ACC112 (cell line): ENCODE data around the gene PNMA8C.
A peak's percentile ranks its signal among the peaks of the same experiment; 100 is the strongest.

Source experiments
- H2AFZ ChIP-seq: fragments of 200-600 bp; sonication (generic); one replicate; pipeline ENCODE4 v1.6.0; 2017; ENCODE audit warnings: antibody characterized with exemption, low read length; ENCODE audit not compliant: unreplicated experiment
- H3K27ac ChIP-seq: fragments of 200-600 bp; sonication (generic); 2 replicates; pipeline ENCODE4 v1.5.1; 2014; ENCODE audit warnings: low read depth, mild to moderate bottlenecking, antibody characterized with exemption, low read length, moderate library complexity
- H3K27me3 ChIP-seq: fragments of 200-600 bp; sonication (generic); 2 replicates; pipeline ENCODE4 v1.6.1; 2014; ENCODE audit warnings: mild to moderate bottlenecking, antibody characterized with exemption, low read length, moderate library complexity, mixed read lengths; ENCODE audit not compliant: insufficient read depth
- H3K36me3 ChIP-seq: fragments of 200-600 bp; sonication (generic); 2 replicates; pipeline ENCODE4 v1.6.1; 2016; ENCODE audit warnings: mild to moderate bottlenecking, antibody characterized with exemption, low read length, moderate library complexity, mixed read lengths; ENCODE audit not compliant: insufficient read depth
- H3K4me1 ChIP-seq: fragments of 200-600 bp; sonication (generic); one replicate; pipeline ENCODE4 v1.6.1; 2016; ENCODE audit warnings: low read length, mixed read lengths; ENCODE audit not compliant: insufficient read depth, unreplicated experiment, control insufficient read depth
- H3K4me3 ChIP-seq: fragments of 200-600 bp; sonication (generic); 2 replicates; pipeline ENCODE4 v1.5.1; 2014; ENCODE audit warnings: mild to moderate bottlenecking, low read depth, low read length
- H3K79me2 ChIP-seq: fragments of 200-600 bp; sonication (generic); one replicate; pipeline ENCODE4 v1.6.0; 2016; ENCODE audit warnings: low read length; ENCODE audit not compliant: control insufficient read depth, unreplicated experiment, insufficient read depth

PNMA8C gene

DNA sequence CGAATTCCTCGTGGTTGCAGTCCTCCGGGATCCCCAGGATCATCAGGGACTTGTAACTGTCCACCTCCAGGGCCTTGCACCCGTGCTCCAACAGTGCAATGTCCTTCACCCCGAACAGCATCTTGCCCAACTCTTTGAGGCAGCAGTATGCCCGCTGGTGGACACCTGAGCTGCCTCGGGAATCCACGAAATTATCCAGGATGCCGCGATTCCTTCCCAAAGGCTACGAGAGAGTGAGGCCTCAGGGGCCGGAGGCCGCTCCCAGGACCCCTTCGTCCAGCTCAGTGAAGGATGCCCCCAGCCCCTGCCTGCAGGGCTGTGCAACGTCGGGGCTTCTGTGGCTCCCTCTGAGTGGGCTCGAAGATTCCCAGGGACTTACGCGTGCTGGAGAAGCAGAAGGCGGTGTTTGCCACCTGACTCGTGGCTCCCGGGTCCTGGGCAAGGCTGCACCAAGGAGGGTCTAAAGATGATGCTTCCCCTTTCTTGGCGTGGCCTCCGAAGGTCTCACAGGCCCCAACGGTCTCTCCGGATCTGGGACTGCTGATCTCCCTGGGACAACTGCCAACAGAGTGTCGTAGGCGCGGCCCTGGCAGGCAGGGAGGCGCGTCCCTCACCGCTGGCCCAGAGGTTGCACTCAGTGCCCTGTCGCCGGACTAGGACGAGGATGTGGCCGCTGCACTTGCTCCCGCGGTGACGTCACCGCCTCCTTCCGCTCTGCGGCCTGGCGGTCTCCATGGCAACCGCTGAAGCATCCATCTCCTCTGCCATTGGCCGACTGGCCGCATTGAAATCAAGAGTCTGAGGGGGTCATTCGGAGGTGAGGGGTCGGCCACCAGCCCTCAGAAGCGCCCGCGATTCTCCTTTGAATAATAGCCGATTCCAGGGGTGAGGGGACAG lies at the start of gene PNMA8C:
Gene PNMA8C, minus strand, starts transcription at position 698 of the 897 bp plus-strand sequence. Its CDS starts 577 bp downstream, at position 121.
- Histone ChIP-seq H3K36me3 (no peaks in the 10 kb centered on the region), H3K4me1 (no peaks in the 10 kb centered on the region), H3K79me2 (no peaks in the 10 kb centered on the region), H2AFZ (no peak within 1 kb of the TSS), H3K27ac (no peak within 1 kb of the TSS), H3K27me3 (0 out of 2 replicates have a peak, but pooled peaks cover 4% of the 10 kb centered on the region), H3K4me3 (peak within 1 kb of the TSS; percentile 39; the same call in 1 of the 2 replicates)

DNA sequence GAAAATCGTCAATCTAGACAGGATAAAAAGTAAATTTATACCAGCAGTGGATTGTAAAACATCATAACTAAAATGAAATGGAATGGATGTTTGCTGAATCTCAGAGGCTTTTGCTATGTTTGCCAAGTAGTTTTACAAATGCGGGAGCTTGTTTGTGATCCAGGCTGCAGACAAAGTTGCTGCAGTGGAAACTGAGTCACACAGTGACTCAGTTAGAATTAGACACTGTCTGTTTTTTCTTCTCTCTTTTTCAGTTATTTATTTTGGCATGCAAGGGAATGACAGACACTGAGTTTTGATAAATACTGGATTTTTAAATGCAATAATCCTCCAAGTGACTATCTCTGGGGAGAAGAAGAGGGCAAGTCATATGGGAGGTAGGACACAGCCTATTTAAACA lies 47.2 kb upstream of the PNMA8C start:
- H3K27me3 ChIP-seq: no peaks in the 10 kb centered on the region

DNA sequence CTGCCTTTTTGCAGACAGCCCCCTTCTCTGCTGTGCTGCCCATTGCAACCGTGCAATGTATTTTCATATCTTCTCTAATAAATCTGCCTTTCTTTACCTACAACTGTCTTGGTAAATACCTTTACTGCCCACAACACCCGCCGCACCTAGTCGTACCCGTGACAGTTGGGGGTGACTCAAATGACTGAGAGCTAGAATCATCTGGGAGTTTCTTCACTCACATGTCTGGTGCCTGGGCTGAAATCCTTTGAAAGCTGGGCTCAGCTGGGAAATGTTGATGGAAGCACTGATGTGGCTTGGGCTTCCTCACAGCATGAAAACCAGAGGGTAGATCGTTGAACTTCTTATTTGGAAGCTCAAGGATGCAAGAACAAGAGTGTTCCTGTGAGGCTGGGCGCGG lies 45.5 kb upstream of the PNMA8C start:
- Histone ChIP-seq H3K4me3 (no peak overlapping the region), H3K4me1 (peaks cover 6% of the 10 kb centered on the region), H3K27ac (no peak overlapping the region), H3K79me2 (no peaks in the 10 kb centered on the region), H2AFZ (no peak overlapping the region), H3K36me3 (no peaks in the 10 kb centered on the region), H3K27me3 (no peaks in the 10 kb centered on the region)

More for the DNA sequence above, 47.2 kb upstream of the PNMA8C start:
- peak overlapping the region; percentile 56 for H3K27ac ChIP-seq
- H3K79me2 ChIP-seq: no peaks in the 10 kb centered on the region
- peaks cover 11% of the 10 kb centered on the region for H3K4me1 ChIP-seq
- no peak overlapping the region for H2AFZ ChIP-seq
- no peaks in the 10 kb centered on the region for H3K36me3 ChIP-seq
- no peak overlapping the region for H3K4me3 ChIP-seq

DNA sequence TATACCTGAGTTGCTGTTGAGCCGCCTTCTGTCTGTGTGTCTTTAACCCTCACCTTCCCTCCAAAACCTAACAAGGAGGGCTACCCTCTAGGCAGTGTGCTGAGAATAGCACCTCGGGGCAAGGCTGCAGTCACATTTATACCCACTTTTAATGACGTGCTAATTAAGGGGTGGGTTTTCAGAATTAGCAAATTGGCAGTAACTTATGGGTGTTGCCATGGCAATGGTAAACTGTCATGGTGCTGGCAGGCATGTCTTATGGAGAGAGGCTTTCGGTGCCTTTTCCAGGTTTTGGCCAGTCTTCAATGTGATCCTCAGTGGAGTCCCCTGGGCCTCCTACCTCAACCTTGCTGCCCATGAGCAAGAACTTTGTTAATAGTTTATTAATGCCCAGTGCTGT lies 43.9 kb upstream of the PNMA8C start:
- H3K4me3 ChIP-seq: no peak overlapping the region
- no peaks in the 10 kb centered on the region for H3K36me3 ChIP-seq
- peaks cover 6% of the 10 kb centered on the region for H3K4me1 ChIP-seq
- no peaks in the 10 kb centered on the region for H3K27me3 ChIP-seq
- H2AFZ ChIP-seq: no peak overlapping the region
- no peak overlapping the region for H3K27ac ChIP-seq
- no peaks in the 10 kb centered on the region for H3K79me2 ChIP-seq

DNA sequence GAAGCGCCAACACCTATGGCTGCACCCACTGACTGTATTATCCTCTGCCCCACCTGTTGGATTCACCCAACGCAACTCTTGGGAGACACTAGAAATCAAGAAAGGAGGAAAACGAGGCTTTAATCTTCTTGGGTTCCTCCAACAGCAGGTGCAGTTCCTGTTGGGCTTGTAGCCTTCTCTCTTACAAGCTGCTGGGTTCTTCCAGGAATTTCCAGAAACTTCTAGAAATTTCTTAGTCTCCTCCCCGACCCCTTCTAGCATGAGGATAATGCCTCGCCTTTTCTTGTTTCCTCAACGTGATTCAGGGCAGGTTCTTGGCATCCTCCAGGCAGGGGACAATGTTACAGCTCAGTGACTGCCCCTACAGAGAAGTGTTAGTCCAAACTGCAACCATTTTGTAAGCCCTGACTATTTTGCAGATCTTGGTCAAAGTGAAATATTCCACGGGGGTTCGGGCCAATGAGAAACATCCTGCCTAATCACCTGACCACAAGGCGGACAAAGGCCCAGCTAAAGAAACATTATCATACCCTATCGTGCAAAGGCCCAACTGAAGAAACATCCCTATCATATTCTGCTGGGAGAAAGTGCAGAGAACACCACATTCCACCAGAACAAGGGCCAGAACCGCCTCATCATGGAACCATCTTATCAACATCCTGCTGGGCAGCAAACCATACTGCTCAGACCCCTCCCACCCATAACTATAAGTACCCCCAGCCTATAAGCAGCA lies 43.2 kb upstream of the PNMA8C start:
- H3K27me3 ChIP-seq: no peaks in the 10 kb centered on the region
- H3K36me3 ChIP-seq: no peaks in the 10 kb centered on the region
- H3K79me2 ChIP-seq: no peaks in the 10 kb centered on the region
- H2AFZ ChIP-seq: peak overlapping the region; percentile 60
- peaks cover 9% of the 10 kb centered on the region for H3K4me1 ChIP-seq
- H3K4me3 ChIP-seq: peak overlapping the region; percentile 73
- H3K27ac ChIP-seq: no peak overlapping the region

DNA sequence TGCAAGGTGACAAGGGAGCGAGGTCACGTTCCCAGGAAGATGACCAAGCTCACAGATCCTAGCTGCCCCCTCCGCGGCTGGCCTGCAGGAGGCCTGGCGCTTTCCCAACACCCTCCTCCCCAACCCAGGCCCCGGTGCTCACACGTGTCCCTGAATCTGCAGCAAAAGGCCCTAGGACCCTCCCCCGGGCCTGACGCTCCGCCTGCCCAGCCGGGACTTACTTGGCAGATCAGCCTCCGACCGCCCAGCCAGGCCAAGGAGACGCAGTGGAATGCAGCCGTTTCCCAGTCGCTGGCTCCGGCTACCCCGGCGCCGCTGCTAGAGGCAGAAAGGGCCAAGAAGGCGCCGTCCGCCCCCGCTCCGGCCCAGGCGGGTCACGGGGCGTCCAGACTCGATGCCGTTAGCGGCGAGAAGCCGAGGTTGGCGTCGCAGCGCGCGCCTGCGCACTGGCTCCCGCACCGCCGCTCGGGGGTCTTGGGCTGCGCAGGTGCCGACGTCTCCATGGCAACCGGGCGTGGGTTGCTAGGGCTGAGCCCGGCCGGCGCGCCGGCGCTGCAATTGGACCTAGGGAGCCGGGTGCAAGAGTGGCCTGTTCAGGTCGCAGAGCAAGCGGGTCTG lies 42.5 kb upstream of the PNMA8C start, which contains the start of gene PNMA8A:
Gene PNMA8A, minus strand, starts transcription at position 448 of the 618 bp plus-strand sequence. CDS start 528 bp downstream, outside the sequence.
- Histone ChIP-seq H3K4me3 (peak within 1 kb of the TSS; percentile 73), H3K36me3 (no peaks in the 10 kb centered on the region), H3K79me2 (no peaks in the 10 kb centered on the region), H3K27me3 (no peaks in the 10 kb centered on the region), H2AFZ (peak within 1 kb of the TSS; percentile 60), H3K27ac (no peak within 1 kb of the TSS), H3K4me1 (peaks cover 14% of the 10 kb centered on the region)

DNA sequence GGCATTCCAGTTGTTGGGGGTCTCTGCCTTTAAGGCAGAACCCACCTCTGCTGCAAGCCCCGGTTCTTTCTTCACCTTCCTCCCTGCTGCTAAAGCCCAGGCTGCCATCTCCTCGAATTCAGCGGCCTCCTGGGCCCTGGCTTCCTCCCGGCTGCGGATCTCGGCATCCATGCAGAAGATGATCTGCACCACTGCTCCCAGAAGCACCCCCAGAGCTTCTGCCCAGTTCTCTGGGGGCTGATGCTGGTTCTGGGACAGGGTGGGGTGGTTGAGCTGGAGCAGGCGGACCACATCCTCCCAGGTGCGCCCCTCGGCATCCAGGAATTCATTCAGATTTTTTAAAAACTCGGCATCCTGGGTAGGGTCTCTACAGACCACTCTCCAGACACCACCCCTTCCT lies 41.6 kb upstream of the PNMA8C start:
- no peak overlapping the region for H3K4me3 ChIP-seq
- no peak overlapping the region for H3K27ac ChIP-seq
- H2AFZ ChIP-seq: no peak overlapping the region
- no peaks in the 10 kb centered on the region for H3K79me2 ChIP-seq
- H3K27me3 ChIP-seq: no peaks in the 10 kb centered on the region
- H3K36me3 ChIP-seq: no peaks in the 10 kb centered on the region
- peaks cover 16% of the 10 kb centered on the region for H3K4me1 ChIP-seq

DNA sequence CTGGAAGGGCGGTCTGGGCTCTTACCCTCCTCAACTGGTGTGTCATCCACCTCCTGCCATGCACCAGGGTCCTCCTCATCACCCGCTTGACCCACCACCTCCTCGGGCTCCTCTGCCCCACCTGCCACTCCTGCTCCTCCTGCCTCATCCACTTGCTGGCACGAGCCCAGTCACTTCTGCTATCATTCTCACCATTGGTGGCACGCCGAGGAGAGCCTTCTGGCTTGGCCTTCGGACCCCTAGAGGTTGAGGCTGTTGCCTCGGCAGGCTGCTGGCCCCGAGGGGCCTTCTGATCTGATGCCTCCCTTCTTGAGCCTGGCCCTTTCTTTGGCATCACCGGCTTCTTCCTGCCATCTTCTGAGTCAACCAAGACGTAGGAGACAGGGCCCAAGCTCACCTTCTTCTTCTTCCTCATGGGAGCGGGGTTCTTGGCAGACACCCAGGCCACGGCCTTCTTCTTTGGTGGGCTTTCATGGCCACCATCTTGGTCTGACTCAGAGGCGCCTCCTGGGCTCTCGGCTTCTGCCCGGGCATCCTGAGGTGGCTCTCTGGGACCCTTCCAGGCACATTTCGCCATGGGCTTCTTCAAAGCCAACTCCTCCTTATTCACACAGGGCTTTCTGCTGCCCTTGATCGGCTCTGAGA lies 40.9 kb upstream of the PNMA8C start:
- H3K27me3 ChIP-seq: no peaks in the 10 kb centered on the region
- no peaks in the 10 kb centered on the region for H3K79me2 ChIP-seq
- no peak overlapping the region for H3K4me3 ChIP-seq
- no peaks in the 10 kb centered on the region for H3K36me3 ChIP-seq
- H3K4me1 ChIP-seq: peaks cover 16% of the 10 kb centered on the region
- H3K27ac ChIP-seq: no peak overlapping the region
- no peak overlapping the region for H2AFZ ChIP-seq

DNA sequence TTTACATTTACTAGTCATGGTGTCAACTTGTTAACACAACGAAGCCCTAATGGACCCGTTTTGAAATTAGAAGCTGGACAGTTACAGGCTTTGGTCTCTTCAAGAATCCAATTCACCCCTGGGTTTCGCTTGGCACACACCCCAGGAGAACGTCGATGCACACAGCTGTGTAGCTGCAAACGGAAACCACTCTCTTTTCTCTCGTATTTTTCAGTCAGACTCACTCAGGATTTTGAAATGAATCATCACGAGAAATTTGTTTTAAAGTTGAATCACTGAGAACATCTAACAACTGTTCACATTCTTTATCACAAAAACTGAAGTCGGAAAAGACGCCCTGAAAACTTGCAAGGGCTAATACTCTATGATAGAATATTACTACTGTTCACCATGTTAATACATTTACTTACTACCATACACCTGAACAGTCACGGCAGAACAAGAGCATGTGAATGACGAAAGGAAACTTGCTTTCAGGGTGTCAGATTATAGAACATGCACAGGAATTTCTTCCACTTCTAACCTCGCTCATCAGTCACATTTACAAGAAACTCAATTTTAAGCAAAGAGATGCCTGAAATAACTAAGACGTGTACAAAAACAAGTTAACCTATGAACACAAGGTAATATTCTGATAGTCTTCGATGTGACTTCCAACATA lies 37.9 kb upstream of the PNMA8C start:
- H3K27me3 ChIP-seq: no peaks in the 10 kb centered on the region
- peak overlapping the region; percentile 79 for H3K27ac ChIP-seq
- peaks cover 13% of the 10 kb centered on the region for H3K4me1 ChIP-seq
- H3K79me2 ChIP-seq: no peaks in the 10 kb centered on the region
- no peaks in the 10 kb centered on the region for H3K36me3 ChIP-seq
- H2AFZ ChIP-seq: peak overlapping the region; percentile 70
- H3K4me3 ChIP-seq: peak overlapping the region; percentile 72

DNA sequence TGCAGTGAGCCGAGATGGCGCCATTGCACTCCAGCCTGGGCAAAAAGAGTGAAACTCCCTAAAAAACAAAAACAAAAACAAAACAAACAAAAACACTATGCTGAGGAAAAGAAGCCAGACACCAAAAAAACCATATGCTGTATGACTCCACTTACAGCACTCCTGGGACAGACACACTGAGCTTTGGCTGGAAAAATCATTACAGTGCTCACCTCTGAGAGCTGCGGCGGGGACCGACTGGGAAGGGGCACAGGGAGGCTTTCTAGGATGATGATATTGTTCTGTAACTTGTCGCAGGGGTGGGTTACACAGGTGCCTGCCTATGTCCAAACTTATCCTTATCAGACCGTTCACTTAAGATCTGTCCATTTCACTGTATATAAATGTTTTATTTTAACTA lies 34.8 kb upstream of the PNMA8C start:
- Histone ChIP-seq H3K4me1 (peaks cover 10% of the 10 kb centered on the region), H3K27ac (no peak overlapping the region), H2AFZ (no peak overlapping the region), H3K4me3 (no peak overlapping the region), H3K27me3 (no peaks in the 10 kb centered on the region), H3K79me2 (no peaks in the 10 kb centered on the region), H3K36me3 (no peaks in the 10 kb centered on the region)
